SK-N-SH treated with all-trans-retinoic acid at 6 μM for 48 hours (cell line): Measurements from ENCODE around the gene TSPAN15.

Experiments used
- ATAC-seq: fragments of 200-7000 bp; cut with Tn5 transposase; 3 replicates; pipeline ENCODE4 v1.9.1; 2020; ENCODE audit warnings: mild to moderate bottlenecking, moderate library complexity
- ARNTL ChIP-seq: fragments of 450-650 bp; formaldehyde crosslinking; IDR thresholded peaks from 2 replicates; pipeline ENCODE4 v1.5.0; 2020; ENCODE audit warnings: low read depth, mild to moderate bottlenecking, moderate library complexity, borderline replicate concordance
- BACH2 ChIP-seq: fragments of 250-450 bp; sonication (Bioruptor Pico); IDR thresholded peaks from 2 replicates; pipeline ENCODE4 v1.9.0; 2021; ENCODE audit warnings: mild to moderate bottlenecking, borderline replicate concordance
- CSDC2 ChIP-seq: fragments of 250-450 bp; sonication (Bioruptor Pico); IDR thresholded peaks from 2 replicates; pipeline ENCODE4 v1.5.0; 2020; ENCODE audit warnings: mild to moderate bottlenecking, moderate library complexity
- ESRRG ChIP-seq: fragments of 250-450 bp; sonication (Bioruptor Pico); IDR thresholded peaks from 2 replicates; pipeline ENCODE4 v1.6.1; 2021; ENCODE audit warnings: mild to moderate bottlenecking
- GLIS3 ChIP-seq: fragments of 250-450 bp; sonication (Bioruptor Pico); IDR thresholded peaks from 2 replicates; pipeline ENCODE4 v1.5.0; 2020; ENCODE audit warnings: mild to moderate bottlenecking, moderate library complexity
- ISL1 ChIP-seq: fragments of 250-450 bp; sonication (Bioruptor Pico); IDR thresholded peaks from 2 replicates; pipeline ENCODE4 v2.1.2; 2022; ENCODE audit warnings: mild to moderate bottlenecking, moderate library complexity
- OSR1 ChIP-seq: fragments of 250-450 bp; sonication (Bioruptor Pico); IDR thresholded peaks from 2 replicates; pipeline ENCODE4 v1.8.0; 2022; ENCODE audit warnings: moderate library complexity, mild to moderate bottlenecking, inconsistent platforms
- PPARA ChIP-seq: fragments of 250-450 bp; sonication (Bioruptor Pico); IDR thresholded peaks from 2 replicates; pipeline ENCODE4 v1.5.0; 2020; ENCODE audit warnings: mild to moderate bottlenecking, borderline replicate concordance
- RARB ChIP-seq: fragments of 250-450 bp; sonication (Bioruptor Pico); IDR thresholded peaks from 2 replicates; pipeline ENCODE4 v1.8.0; 2021; ENCODE audit warnings: mild to moderate bottlenecking, moderate library complexity
- SNAI2 ChIP-seq: fragments of 250-450 bp; sonication (Bioruptor Pico); IDR thresholded peaks from 2 replicates; pipeline ENCODE4 v1.5.0; 2020; ENCODE audit warnings: mild to moderate bottlenecking, moderate library complexity
- TCF4 ChIP-seq: fragments of 250-450 bp; sonication (Bioruptor Pico); IDR thresholded peaks from 2 replicates; pipeline ENCODE4 v1.8.0; 2021; ENCODE audit warnings: mild to moderate bottlenecking, moderate library complexity, borderline replicate concordance
- TOX ChIP-seq: fragments of 250-450 bp; sonication (Bioruptor Pico); IDR thresholded peaks from 2 replicates; pipeline ENCODE4 v1.8.0; 2021; ENCODE audit warnings: mild to moderate bottlenecking, moderate library complexity, borderline replicate concordance
- ZC3H10 ChIP-seq: fragments of 250-450 bp; sonication (Bioruptor Pico); IDR thresholded peaks from 2 replicates; pipeline ENCODE4 v1.5.1; 2021; ENCODE audit warnings: mild to moderate bottlenecking, moderate library complexity
- ZFP3 ChIP-seq: fragments of 250-450 bp; sonication (Bioruptor Pico); IDR thresholded peaks from 2 replicates; pipeline ENCODE4 v1.5.0; 2020; ENCODE audit warnings: mild to moderate bottlenecking, moderate library complexity
- ZFP30 ChIP-seq: fragments of 450-650 bp; formaldehyde crosslinking; IDR thresholded peaks from 2 replicates; pipeline ENCODE4 v1.5.0; 2022; ENCODE audit warnings: mild to moderate bottlenecking, moderate library complexity
- ZNF565 ChIP-seq: fragments of 450-650 bp; formaldehyde crosslinking; conservative IDR thresholded peaks from 2 replicates; pipeline ENCODE4 v1.5.0; 2020; ENCODE audit warnings: low read depth, mild to moderate bottlenecking, moderate library complexity
- TF ChIP-seq, protein P1 (sequence below): fragments of 250-450 bp; sonication (Bioruptor Pico); IDR thresholded peaks from 2 replicates; pipeline ENCODE4 v1.8.0; 2021; ENCODE audit warnings: low read depth, mild to moderate bottlenecking, moderate library complexity, borderline replicate concordance
- TF ChIP-seq, protein P2 (sequence below): fragments of 250-450 bp; sonication (Bioruptor Pico); IDR thresholded peaks from 2 replicates; pipeline ENCODE4 v1.5.1; 2021; ENCODE audit warnings: mild to moderate bottlenecking, moderate library complexity
- TF ChIP-seq, protein P3 (sequence below): fragments of 250-450 bp; sonication (Bioruptor Pico); IDR thresholded peaks from 2 replicates; pipeline ENCODE4 v1.8.0; 2020; ENCODE audit warnings: mild to moderate bottlenecking, moderate library complexity, borderline replicate concordance

The TSPAN15 gene

DNA sequence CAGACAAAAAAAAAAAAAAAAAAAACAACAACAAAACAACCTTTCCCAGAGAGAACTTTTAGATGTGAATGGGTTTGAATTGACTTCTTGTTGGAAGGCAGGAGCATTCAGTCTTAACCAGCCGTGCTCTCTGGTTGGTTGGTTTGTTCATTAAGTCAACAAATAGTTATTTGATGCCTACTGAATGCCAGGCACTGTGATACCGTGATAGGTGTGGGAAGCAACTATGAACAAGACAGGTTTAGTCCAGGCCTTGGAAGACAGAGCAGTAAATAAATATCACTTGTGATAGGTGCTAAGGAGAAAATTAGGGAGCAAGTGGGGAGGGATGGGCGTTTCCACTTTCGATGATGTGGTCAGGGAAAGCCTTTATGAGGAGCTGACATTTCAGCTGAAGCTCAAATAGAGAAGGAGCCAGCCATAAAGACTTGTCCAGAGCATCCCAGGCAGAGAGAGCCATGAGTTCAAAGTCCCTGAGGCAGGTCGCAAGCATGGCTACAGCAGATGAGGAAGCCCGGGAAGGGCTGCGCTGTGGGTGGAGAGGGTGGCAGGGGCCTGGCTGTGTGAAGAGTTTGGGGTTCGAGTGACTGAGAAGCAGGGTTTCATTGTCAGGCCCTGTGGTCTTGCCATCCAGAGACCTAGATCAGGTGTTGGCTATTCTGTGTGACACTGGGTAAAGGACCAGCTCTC, 8.0 kb downstream of the TSPAN15 start (continued):
- TF ChIP-seq, protein P1, sequence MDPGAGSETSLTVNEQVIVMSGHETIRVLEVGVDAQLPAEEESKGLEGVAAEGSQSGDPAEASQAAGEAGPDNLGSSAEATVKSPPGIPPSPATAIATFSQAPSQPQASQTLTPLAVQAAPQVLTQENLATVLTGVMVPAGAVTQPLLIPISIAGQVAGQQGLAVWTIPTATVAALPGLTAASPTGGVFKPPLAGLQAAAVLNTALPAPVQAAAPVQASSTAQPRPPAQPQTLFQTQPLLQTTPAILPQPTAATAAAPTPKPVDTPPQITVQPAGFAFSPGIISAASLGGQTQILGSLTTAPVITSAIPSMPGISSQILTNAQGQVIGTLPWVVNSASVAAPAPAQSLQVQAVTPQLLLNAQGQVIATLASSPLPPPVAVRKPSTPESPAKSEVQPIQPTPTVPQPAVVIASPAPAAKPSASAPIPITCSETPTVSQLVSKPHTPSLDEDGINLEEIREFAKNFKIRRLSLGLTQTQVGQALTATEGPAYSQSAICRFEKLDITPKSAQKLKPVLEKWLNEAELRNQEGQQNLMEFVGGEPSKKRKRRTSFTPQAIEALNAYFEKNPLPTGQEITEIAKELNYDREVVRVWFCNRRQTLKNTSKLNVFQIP = no peak
- TF ChIP-seq ARNTL (CRISPR knock-in tag) = no peak

DNA sequence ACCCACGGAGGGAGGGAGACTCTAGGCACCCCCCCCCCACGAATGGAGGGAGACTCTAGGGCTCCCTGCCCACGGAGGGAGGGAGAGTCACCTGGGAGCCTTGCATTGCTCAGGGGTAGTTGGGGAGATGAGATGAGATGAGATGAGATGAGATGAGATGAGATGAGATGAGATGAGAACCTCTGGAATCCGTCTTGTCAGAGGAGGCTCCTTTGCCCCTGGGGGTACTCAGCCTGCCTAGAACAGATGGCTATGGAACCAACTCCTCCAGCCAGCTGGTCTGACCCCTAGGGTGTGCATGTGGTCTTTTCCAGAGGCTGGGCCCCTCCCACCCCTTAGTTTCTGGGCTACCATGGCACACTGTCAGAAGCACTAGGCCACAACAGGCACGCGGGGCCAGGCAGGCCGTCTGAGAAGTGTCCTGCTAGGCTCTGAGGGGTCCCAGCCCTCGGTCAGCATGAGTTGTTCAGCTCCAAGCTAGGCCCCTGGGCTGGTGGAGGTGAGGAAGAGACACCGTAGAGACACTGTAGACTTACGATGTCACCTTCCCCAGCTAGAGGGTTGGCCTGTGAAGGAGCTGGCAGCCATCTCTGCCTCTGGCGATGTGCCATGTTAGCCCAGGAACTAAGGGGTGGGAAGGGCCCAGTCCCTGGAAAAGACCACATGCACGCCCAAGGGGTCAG, 8.8 kb downstream of the TSPAN15 start:
- ATAC-seq = no peak
- TF ChIP-seq OSR1 (CRISPR knock-in tag) (no peak), BACH2 (CRISPR knock-in tag) (no peak), PPARA (CRISPR knock-in tag) (no peak), CSDC2 (CRISPR knock-in tag) (no peak), GLIS3 (CRISPR knock-in tag) (no peak), TOX (CRISPR knock-in tag) (no peak)
- TF ChIP-seq, protein P1 = no peak
- TF ChIP-seq, all 23 proteins: peak for 0

- TF ChIP-seq, protein P1 = no peak
- TF ChIP-seq SNAI2 (CRISPR knock-in tag) (no peak), ZFP3 (CRISPR knock-in tag) (no peak), ZFP30 (CRISPR knock-in tag) (no peak)
- ATAC-seq = no peak
Measured at GRCh38 chr10:69460576-69461242, 9.4 kb downstream of the TSPAN15 start.

DNA sequence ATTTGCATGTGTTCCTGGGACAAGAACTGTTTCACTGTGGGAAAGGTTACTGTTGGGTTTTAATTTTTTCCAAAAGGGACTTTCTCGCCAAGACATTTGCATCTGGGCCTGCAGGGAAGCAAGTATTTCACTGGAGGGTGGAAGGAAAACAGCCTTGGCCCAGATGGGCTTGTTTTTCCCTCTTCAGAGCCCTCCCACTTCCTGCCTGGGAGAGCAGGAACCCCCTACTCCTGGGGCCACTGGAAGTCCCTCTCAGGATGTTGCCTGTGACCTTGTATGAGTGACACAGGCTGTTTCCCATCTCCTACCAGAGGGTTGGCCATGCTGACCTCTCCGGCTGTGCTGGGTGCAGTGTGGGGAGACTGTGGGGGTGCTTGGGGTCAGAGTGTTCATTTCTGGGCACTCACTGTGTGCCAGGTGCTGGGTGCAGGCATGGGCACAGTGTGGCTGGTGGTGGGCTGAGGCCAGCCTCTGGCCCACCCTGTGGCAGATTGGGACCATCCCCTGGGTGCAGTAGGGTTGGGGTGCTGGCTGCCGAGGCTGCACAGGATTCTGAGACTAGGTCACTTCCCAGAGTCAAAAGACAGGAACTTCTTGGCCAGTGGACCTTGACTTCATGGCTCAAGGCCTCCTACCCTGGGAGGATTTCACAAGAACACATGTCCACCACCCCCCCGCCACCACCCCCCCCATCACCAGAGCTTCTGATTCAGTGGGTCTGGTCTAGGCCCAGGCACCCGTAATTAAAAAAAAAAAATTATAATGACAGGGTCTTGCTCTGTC, 10.2 kb downstream of the TSPAN15 start:
- no peak for ATAC-seq
- TF ChIP-seq ISL1 (CRISPR knock-in tag) (no peak), ZFP3 (CRISPR knock-in tag) (no peak), ZFP30 (CRISPR knock-in tag) (no peak), ZC3H10 (no peak), OSR1 (CRISPR knock-in tag) (no peak), RARB (CRISPR knock-in tag) (no peak), GLIS3 (CRISPR knock-in tag) (no peak), ESRRG (CRISPR knock-in tag) (no peak), ARNTL (CRISPR knock-in tag) (no peak), ZNF565 (CRISPR knock-in tag) (no peak), TCF4 (CRISPR knock-in tag) (no peak)
- TF ChIP-seq, protein P2, sequence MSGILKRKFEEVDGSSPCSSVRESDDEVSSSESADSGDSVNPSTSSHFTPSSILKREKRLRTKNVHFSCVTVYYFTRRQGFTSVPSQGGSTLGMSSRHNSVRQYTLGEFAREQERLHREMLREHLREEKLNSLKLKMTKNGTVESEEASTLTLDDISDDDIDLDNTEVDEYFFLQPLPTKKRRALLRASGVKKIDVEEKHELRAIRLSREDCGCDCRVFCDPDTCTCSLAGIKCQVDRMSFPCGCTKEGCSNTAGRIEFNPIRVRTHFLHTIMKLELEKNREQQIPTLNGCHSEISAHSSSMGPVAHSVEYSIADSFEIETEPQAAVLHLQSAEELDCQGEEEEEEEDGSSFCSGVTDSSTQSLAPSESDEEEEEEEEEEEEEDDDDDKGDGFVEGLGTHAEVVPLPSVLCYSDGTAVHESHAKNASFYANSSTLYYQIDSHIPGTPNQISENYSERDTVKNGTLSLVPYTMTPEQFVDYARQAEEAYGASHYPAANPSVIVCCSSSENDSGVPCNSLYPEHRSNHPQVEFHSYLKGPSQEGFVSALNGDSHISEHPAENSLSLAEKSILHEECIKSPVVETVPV (CRISPR knock-in tag) = no peak
- TF ChIP-seq, protein P1 = no peak
- TF ChIP-seq, protein P3, sequence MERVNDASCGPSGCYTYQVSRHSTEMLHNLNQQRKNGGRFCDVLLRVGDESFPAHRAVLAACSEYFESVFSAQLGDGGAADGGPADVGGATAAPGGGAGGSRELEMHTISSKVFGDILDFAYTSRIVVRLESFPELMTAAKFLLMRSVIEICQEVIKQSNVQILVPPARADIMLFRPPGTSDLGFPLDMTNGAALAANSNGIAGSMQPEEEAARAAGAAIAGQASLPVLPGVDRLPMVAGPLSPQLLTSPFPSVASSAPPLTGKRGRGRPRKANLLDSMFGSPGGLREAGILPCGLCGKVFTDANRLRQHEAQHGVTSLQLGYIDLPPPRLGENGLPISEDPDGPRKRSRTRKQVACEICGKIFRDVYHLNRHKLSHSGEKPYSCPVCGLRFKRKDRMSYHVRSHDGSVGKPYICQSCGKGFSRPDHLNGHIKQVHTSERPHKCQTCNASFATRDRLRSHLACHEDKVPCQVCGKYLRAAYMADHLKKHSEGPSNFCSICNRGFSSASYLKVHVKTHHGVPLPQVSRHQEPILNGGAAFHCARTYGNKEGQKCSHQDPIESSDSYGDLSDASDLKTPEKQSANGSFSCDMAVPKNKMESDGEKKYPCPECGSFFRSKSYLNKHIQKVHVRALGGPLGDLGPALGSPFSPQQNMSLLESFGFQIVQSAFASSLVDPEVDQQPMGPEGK (CRISPR knock-in tag) = no peak
